B cell (primary cell): ENCODE data around the gene POLN. TPM values are rescaled to one million over a fixed set of nuclear protein-coding genes. Genes with fewer than 3 reads are reported as not detected.

Experiments
- ATAC-seq: fragments of 200-7000 bp; cut with Tn5 transposase; one replicate; pipeline ENCODE4 v1.10.0; 2021; ENCODE audit warnings: low read depth, mild to moderate bottlenecking, moderate number of reproducible peaks, moderate library complexity
- CTCF ChIA-PET: fragments of 350-600 bp; sonication (Branson Sonifier 250); formaldehyde crosslinking; loops from one replicate; lab custom pipeline; 2021; ENCODE audit warnings: antibody characterized with exemption, inconsistent platforms; lab: Charles Lee
- POLR2A ChIA-PET: fragments of 350-600 bp; sonication (Branson Sonifier 250); formaldehyde crosslinking; loops from one replicate; lab custom pipeline; 2021; ENCODE audit warnings: antibody characterized with exemption; lab: Charles Lee
- DNase-seq: peaks from one replicate; pipeline ENCODE4 v3.0.0; 2013
- H2AFZ ChIP-seq: 2 replicates; pipeline ENCODE4 v1.6.1; 2012; ENCODE audit warnings: mild to moderate bottlenecking, low read depth, low read length; ENCODE audit not compliant: insufficient read depth, poor library complexity, severe bottlenecking
- H3K27ac ChIP-seq, 2 donors: 1 replicate in 1 of 2; 2 replicates in 1 of 2; pipeline ENCODE4 v1.5.1; 2012 to 2013; ENCODE audit warnings: low read length in 2 of 2, mild to moderate bottlenecking in 2 of 2, moderate library complexity in 1 of 2
- H3K27me3 ChIP-seq, 4 experiments: fragments of 200-600 bp in 1 of 4; sonication (generic) in 1 of 4; replicated peaks in 1 of 4; 1 replicate in 2 of 4; 2 replicates in 2 of 4; pipeline versions ENCODE4 v1.6.1 to v1.7.0; 2013 to 2016; ENCODE audit warnings: low read length in 3 of 4, mild to moderate bottlenecking in 2 of 4, mixed read lengths in 1 of 4, moderate library complexity in 1 of 4; ENCODE audit not compliant: insufficient read depth in 4 of 4, control insufficient read depth in 3 of 4; ENCODE audit errors: control extremely low read depth in 1 of 4
- H3K36me3 ChIP-seq, 2 experiments: replicated peaks in 1 of 2; 1 replicate in 1 of 2; 2 replicates in 1 of 2; pipeline versions ENCODE4 v1.6.1 to v1.7.1; 2013; ENCODE audit warnings: low read length in 1 of 2; ENCODE audit not compliant: insufficient read depth in 2 of 2, control insufficient read depth in 1 of 2; ENCODE audit errors: control extremely low read depth in 1 of 2, extremely low read depth in 1 of 2
- H3K4me1 ChIP-seq, 2 donors: fragments of 200-600 bp in 1 of 2; sonication (generic) in 1 of 2; 1 replicate in 1 of 2; 2 replicates in 1 of 2; pipeline versions ENCODE4 v1.5.1 to v1.6.1; 2013 to 2017; ENCODE audit warnings: low read length in 2 of 2; ENCODE audit not compliant: control insufficient read depth in 2 of 2, insufficient read depth in 2 of 2
- H3K4me2 ChIP-seq: replicated peaks from 2 replicates; pipeline ENCODE3; 2012; ENCODE audit warnings: mild to moderate bottlenecking, low read depth, low read length; ENCODE audit not compliant: poor library complexity, severe bottlenecking
- H3K4me3 ChIP-seq, 5 experiments: fragments of 200-600 bp in 1 of 5; sonication (generic) in 1 of 5; 1 replicate in 3 of 5; 2 replicates in 2 of 5; pipeline versions ENCODE4 v1.5.1 to v1.7.0; 2011 to 2016; ENCODE audit warnings: low read length in 4 of 5, mild to moderate bottlenecking in 4 of 5, low read depth in 2 of 5, control low read depth in 1 of 5, moderate library complexity in 1 of 5; ENCODE audit not compliant: insufficient read depth in 1 of 5; ENCODE audit errors: control extremely low read depth in 1 of 5, extremely low read depth in 1 of 5
- H3K79me2 ChIP-seq: fragments of 200-600 bp; sonication (generic); one replicate; pipeline ENCODE4 v1.6.0; 2016; ENCODE audit warnings: low read length; ENCODE audit not compliant: control insufficient read depth, insufficient read depth
- H3K9ac ChIP-seq: fragments of 200-600 bp; sonication (generic); 2 replicates; pipeline ENCODE4 v1.6.1; 2017; ENCODE audit warnings: mild to moderate bottlenecking, low read length, moderate library complexity
- H3K9me3 ChIP-seq, 3 donors: one replicate each; pipeline versions ENCODE4 v1.6.1 to v1.7.1; 2013; ENCODE audit warnings: low read length in 2 of 3; ENCODE audit not compliant: control insufficient read depth in 2 of 3, insufficient read depth in 1 of 3; ENCODE audit errors: control extremely low read depth in 1 of 3
- H4K20me1 ChIP-seq: 2 replicates; pipeline ENCODE4 v1.6.0; 2012; ENCODE audit warnings: mild to moderate bottlenecking, low read length; ENCODE audit not compliant: insufficient read depth, control insufficient read depth, poor library complexity, severe bottlenecking
- H3K27ac Mint-ChIP-seq: one replicate; pipeline ENCODE4 v1.8.0; 2021; ENCODE audit warnings: mixed read lengths
- H3K27me3 Mint-ChIP-seq: one replicate; pipeline ENCODE4 v1.8.0; 2021; ENCODE audit warnings: mixed read lengths
- H3K4me1 Mint-ChIP-seq: one replicate; pipeline ENCODE4 v1.8.0; 2021; ENCODE audit warnings: mixed read lengths
- H3K4me3 Mint-ChIP-seq: one replicate; pipeline ENCODE4 v1.8.0; 2021; ENCODE audit warnings: mixed read lengths
- H3K9me3 Mint-ChIP-seq: one replicate; pipeline ENCODE4 v1.8.0; 2022; ENCODE audit warnings: mixed read lengths; ENCODE audit not compliant: insufficient read depth
- EZH2 ChIP-seq: IDR thresholded peaks from 2 replicates; pipeline ENCODE4 v1.6.1; 2012; ENCODE audit warnings: borderline replicate concordance, low read depth, mild to moderate bottlenecking, moderate library complexity, low read length; ENCODE audit not compliant: insufficient read depth, poor library complexity, severe bottlenecking
- whole genome bisulfite sequencing: methylation state at CpG from one replicate; pipeline ENCODE4 v1.1.5; 2013; ENCODE audit warnings: missing lambda C conversion rate; ENCODE audit not compliant: insufficient coverage; 5-methylcytosine and 5-hydroxymethylcytosine counted together
- intact Hi-C: fragments of 100-400 bp; cut with micrococcal nuclease; formaldehyde crosslinking; loops from one replicate; pipeline ENCODE4 v1.10.0; 2022
- polyA plus RNA-seq: library from polyadenylated mRNA; depleted of rRNA; stranded (reverse); fragments of >200 nt; gene quantifications from 2 replicates; pipeline ENCODE4 v1.2.3, GENCODE V29; 2012
- total RNA-seq, 2 donors: library from RNA; stranded (reverse); fragments of 120-200 nt in 1 of 2; gene quantifications; 1 replicate in 1 of 2; 2 replicates in 1 of 2; pipeline versions ENCODE4 v1.2.3 to v1.2.4, GENCODE V29; 2013 to 2022
- TF ChIP-seq, protein P1 (sequence below): fragments of 200-600 bp; IDR thresholded peaks from one replicate; pipeline ENCODE4 v1.8.0; 2022; ENCODE audit warnings: antibody characterized with exemption, mild to moderate bottlenecking

POLN gene
- total and polyA plus RNA-seq, 2 donors (not counting 1 experiment from before 2014, with no cell fraction given), result 0.73 to 1.5 TPM

DNA sequence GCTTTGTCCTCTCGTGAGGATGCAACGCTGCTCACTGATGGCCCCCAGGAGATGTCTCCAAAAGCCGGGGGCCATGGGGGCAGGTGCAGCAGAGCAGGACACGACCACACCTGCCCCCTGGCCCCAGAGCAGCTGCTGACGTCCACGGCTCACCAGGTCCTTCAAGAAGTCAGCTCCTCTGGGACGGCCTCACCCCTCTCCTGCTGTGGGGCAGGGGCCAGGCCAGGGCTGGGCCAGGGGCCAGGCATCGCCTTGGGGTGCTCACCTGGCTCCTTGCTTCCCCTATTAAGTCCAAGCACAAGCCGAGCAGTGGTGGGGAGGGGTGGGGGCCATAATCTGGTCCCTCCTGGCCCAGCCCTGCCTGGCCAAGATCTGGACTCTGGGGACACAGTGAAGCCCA is 48.6 kb upstream of the POLN start:
- intact Hi-C loops, result loop anchor here (1.0 to 2.0 kb wide), 2 partner anchors 8 to 48 kb away; partner anchors contain the start of genes HAUS3 and POLN
- Histone ChIP-seq H3K9ac (peak overlapping the region; percentile 17), H3K4me2 (peak overlapping the region; percentile 72), H3K4me3 (peak overlapping the region in 3 of 5 experiments; percentile 33 to 34 (median 34)), H3K27ac (peak overlapping the region; percentile 4 to 49), H3K27me3 (peaks cover 0 to 8% (median 3%) of the 10 kb centered on the region in 4 experiments), H3K4me1 (peaks cover 18 to 20% of the 10 kb centered on the region in 2 donors), H3K36me3 (no peaks in the 10 kb centered on the region), H3K79me2 (no peaks in the 10 kb centered on the region), H2AFZ (peak overlapping the region; percentile 74), H4K20me1 (no peaks in the 10 kb centered on the region), H3K9me3 (peaks cover 0 to 14% (median 0%) of the 10 kb centered on the region in 3 donors)
- 36% methylated on average over 9 of the region's 9 CpGs for WGBS
- Mint-ChIP-seq H3K9me3 (no peaks in the 10 kb centered on the region), H3K27ac (peak overlapping the region; percentile 81), H3K4me1 (peaks cover 21% of the 10 kb centered on the region), H3K4me3 (peak overlapping the region; percentile 77), H3K27me3 (no peaks in the 10 kb centered on the region)
- no peak for DNase-seq
- ATAC-seq, result peak; percentile 64
- TF ChIP-seq EZH2, result no peak
- TF ChIP-seq, protein P1, sequence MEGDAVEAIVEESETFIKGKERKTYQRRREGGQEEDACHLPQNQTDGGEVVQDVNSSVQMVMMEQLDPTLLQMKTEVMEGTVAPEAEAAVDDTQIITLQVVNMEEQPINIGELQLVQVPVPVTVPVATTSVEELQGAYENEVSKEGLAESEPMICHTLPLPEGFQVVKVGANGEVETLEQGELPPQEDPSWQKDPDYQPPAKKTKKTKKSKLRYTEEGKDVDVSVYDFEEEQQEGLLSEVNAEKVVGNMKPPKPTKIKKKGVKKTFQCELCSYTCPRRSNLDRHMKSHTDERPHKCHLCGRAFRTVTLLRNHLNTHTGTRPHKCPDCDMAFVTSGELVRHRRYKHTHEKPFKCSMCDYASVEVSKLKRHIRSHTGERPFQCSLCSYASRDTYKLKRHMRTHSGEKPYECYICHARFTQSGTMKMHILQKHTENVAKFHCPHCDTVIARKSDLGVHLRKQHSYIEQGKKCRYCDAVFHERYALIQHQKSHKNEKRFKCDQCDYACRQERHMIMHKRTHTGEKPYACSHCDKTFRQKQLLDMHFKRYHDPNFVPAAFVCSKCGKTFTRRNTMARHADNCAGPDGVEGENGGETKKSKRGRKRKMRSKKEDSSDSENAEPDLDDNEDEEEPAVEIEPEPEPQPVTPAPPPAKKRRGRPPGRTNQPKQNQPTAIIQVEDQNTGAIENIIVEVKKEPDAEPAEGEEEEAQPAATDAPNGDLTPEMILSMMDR, result no peak
- ChIA-PET CTCF (interaction anchor here (0.9 to 2.0 kb wide), 3 partner anchors 9 to 65 kb away, joined by 3 to 6 read pairs (median 4); no protein-coding TSS in a partner anchor), POLR2A (interaction anchor here (0.8 to 2.3 kb wide), 7 partner anchors 9 to 129 kb away, joined by 3 to 18 read pairs (median 5); partner anchors contain the start of genes CFAP99, HAUS3, MXD4 and POLN)

DNA sequence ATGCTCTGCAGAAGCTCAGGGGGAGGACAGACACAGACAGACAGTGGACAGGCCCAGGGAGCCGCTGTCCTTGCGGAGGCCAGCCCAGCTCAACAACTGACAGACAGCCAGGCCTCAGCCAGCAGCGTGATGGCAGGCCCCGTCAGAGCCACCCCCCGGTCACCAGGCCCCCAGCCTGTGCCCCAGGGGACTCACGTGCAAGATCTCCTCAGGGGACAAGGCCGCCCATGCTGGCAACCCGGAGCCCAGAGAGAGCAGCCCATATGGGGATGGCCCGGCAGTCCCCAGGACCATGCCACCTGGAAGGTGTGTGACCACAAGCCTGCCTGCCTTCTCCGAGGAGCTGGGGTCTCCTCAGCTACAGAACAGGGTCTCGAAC is 48.0 kb upstream of the POLN start:
- POLR2A ChIA-PET, result interaction anchor here (0.8 to 2.3 kb wide), 6 partner anchors 8 to 129 kb away, joined by 3 to 18 read pairs (median 5); partner anchors contain the start of genes CFAP99, HAUS3, MXD4 and POLN
- no peak for DNase-seq
- intact Hi-C loops, result loop anchor here (1.0 to 2.0 kb wide), 2 partner anchors 8 to 47 kb away; partner anchors contain the start of genes HAUS3 and POLN

More for the DNA sequence above, 48.0 kb upstream of the POLN start:
- Histone ChIP-seq H3K9me3 (peaks cover 0 to 14% (median 0%) of the 10 kb centered on the region in 3 donors), H3K27me3 (peaks cover 0 to 8% (median 3%) of the 10 kb centered on the region in 4 experiments), H2AFZ (no peak overlapping the region), H3K4me1 (peaks cover 18 to 20% of the 10 kb centered on the region in 2 donors), H3K4me3 (no peak overlapping the region), H3K27ac (no peak overlapping the region), H3K4me2 (peak overlapping the region; percentile 72), H4K20me1 (no peaks in the 10 kb centered on the region), H3K36me3 (no peaks in the 10 kb centered on the region), H3K9ac (no peak overlapping the region), H3K79me2 (no peaks in the 10 kb centered on the region)
- ATAC-seq, result peak; percentile 41
- peaks cover 21% of the 10 kb centered on the region for H3K4me1 Mint-ChIP-seq
- no peaks in the 10 kb centered on the region for H3K27me3 Mint-ChIP-seq
- no peak for TF ChIP-seq EZH2
- TF ChIP-seq, protein P1, result no peak
- no peaks in the 10 kb centered on the region for H3K9me3 Mint-ChIP-seq
- H3K27ac Mint-ChIP-seq, result peak overlapping the region; percentile 50
- WGBS, result 73% methylated on average over 11 of the region's 11 CpGs
- H3K4me3 Mint-ChIP-seq, result peak overlapping the region; percentile 56
- CTCF ChIA-PET, result interaction anchor here (2.0 kb wide), 1 partner anchor 65 kb away, joined by 6 read pairs; no protein-coding TSS in a partner anchor
